NCI-H1048 (cell line): ENCODE measurements around the gene PGA4.
"Not testable (repeated sequence)": the region's sequence is repeated elsewhere in the genome, so short reads cannot be mapped to it uniquely, and the experiment has no call there.

ENCODE experiments used
- DNase-seq: peaks from one replicate; lab custom pipeline; 2025; lab: John Stamatoyannopoulos, UW

PGA4 gene

DNA sequence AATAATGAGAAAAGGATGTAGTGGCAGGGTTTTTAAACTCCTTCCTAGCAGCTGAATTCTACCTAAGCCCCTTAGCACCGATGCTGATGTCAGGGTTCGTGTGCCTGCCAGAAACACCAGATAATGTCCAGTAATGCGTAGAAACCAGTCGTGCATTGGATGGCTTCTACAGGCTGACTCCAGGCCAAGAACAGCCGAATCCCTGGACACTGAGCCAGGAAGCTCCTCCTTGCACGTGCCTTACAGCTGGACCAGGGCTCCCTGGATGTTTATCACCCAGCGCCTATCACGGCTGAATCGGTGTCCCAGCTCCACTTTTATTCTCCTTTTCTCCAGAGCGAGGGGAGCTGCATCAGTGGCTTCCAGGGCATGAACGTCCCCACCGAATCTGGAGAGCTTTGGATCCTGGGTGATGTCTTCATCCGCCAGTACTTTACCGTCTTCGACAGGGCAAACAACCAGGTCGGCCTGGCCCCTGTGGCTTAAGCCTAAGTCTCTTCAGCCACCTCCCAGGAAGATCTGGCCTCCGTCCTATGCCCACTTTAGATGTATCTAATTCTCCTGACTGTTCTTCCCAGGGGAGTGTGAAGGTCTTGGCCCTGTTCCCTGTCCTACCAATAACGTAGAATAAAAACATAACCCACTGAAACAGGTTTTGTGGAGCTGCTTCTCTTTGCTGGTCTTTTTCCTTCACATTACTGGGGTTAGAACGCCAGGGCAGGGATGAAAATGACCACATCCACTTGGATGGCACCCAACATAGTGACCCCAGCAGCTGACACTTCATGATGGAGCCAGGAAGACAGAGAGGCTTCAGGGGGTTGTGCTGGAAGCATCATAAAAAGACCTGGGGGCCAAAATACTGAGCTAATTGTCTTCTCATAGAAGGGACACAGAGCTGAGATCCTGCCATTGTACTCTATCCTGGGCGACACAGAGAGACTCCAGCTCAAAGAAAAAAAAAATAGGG is 28.9 kb downstream of the PGA4 start:
- not testable (repeated sequence) for DNase-seq

DNA sequence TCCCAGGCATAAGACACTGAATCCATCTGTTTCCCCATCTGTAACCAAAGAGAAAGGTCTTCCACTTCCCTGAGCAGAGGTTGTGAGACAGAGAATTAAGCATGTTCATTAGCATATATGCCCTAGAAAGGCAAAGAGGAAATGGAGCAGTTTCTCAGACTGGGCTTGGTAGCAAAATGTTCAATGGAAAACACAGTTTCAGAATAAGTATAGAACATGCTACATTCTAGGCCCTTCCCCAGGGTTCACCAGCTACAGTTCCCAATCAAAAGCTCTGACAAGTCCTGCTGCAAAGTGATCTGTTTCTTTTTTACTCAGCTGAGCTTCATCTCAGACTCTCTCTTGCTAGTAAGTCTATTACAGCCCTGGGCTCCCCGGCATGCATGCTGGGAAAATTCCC is 30.2 kb downstream of the PGA4 start:
- DNase-seq: not testable (repeated sequence)

- DNase-seq: no peak
Measured at GRCh38 chr11:61254403-61255025, 32.4 kb downstream of the PGA4 start.

- DNase-seq: no peak
Measured at GRCh38 chr11:61256710-61257482, 34.7 kb downstream of the PGA4 start.

DNA sequence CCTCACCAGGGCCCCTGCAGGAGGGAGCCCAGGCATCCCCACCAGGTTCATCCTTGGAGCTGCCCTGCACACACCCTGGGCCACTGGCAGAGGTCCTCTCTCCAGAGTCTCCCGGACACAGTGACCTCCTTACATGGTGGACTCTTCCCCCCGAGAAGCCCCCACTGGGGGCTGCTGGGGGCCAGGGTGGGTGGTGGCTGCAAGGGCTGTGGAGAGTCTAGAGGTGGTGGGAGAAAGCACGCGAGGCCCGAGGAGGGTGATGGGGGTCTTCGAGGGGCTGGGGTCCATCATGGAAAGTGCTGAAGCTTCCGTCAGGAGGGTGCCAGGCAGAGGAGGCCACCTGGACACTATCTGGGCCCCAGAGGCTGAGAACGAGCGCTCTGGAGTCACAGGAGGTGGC is 36.4 kb downstream of the PGA4 start:
- DNase-seq: no peak

GRCh38 chr11:61259363-61259762 is 37.2 kb downstream of the PGA4 start:
- DNase-seq: no peak

GRCh38 chr11:61264371-61264770 is 42.2 kb downstream of the PGA4 start:
- DNase-seq: no peak

GRCh38 chr11:61264795-61265194 is 42.6 kb downstream of the PGA4 start:
- DNase-seq: no peak

GRCh38 chr11:61265357-61265756 is 43.2 kb downstream of the PGA4 start:
- no peak for DNase-seq

- DNase-seq: no peak
Measured at GRCh38 chr11:61266602-61267001, 44.5 kb downstream of the PGA4 start.

DNA sequence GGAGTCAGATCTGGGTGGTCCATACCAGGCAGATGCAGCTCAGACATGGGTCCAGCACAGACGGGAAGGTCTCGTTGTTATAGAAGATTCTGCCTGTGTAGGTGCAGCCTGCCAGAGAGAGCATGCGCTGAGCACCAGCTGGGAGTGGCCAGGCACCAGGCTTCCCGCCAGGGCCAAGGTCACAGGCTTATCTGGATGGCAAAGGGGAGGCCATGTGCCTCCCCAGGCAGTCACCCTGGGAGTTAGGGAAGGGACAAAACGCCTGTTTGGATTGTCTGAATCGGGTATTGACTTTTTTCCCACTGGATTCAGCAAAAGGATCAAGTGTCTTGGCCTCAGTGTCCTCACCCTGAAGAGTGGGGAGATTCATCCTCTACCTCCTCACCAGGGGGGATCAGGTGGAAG is 45.3 kb downstream of the PGA4 start:
- no peak for DNase-seq

DNA sequence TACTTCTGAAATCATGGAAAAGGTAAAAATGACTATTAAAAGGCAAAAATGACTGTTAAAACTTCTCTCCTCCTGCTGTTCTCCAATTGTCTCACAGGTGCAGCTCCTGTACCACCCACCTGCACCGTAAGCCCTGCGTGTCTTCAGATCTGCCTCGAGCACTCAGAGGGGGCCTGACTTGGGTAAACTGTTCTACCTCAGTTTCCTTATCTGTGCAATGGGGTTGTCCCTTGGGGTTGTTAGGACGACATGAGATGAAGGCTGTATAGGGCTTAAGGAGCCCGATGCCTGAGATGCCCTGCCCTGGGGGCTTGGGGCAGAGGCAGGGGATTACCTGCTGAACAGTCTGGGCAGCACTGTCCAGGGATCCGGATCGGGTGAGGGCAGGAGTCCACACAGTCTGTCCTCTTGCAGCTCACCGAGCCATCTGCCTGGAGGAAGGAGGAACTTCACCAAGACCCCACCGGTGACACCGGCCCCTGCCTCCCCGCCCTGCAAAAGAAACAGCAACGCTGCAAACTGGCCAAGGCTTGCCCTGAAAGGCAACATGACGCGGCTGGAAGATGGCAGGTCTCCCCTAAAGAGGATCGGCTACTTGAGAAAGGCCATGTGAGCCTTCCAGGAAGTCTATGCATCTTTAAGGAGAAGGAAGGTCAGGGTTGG is 46.6 kb downstream of the PGA4 start:
- no peak for DNase-seq

- DNase-seq: no peak
Measured at GRCh38 chr11:61270354-61271076, 48.4 kb downstream of the PGA4 start.

GRCh38 chr11:61272731-61273130 is 50.6 kb downstream of the PGA4 start:
- DNase-seq: no peak

DNA sequence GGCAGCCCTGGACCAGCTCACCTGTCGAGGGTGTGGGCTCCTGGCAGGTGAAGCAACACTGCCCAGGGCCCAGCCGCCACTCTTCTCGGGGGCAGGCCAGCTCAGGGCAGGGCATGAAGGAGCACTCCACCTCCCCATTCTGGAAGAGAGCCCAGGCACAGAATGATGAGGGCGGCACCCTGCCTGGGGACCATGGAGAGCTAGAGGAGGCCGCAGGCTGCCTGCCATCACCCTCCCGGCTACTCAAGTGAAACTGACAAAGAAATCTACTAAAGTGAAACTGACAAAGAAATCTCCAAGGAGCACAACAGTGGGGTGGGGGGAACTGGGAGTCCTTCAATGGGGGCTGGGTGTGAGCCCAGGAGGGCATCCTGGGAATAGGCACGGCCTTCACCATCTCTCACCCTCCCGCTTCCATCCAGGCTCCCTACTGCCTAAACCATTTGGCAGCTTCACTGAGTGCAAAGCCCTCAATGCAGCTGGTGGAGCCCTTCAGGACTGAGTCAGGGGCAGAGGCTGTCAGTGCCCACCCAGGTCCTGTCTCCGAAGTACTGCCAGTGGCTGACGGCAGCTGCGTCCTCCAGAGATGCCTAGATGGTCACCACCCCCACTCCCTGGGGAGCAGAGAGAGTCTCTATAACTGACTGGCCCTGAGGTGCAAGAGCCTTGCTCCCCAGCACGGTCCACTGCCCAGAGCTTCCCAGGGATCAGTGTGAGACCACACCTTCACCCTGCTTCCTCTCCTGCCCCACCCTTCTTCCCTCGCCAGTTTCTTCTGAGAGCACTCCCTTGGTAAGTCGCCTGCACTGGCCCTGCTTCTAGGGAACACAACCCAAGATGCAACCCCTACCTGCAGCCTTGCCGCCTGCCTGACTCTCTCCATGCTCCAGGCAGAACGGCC is 51.3 kb downstream of the PGA4 start:
- no peak for DNase-seq

- DNase-seq: no peak
Measured at GRCh38 chr11:61274084-61274483, 51.9 kb downstream of the PGA4 start.

GRCh38 chr11:61275191-61275590 is 53.0 kb downstream of the PGA4 start:
- no peak for DNase-seq

DNA sequence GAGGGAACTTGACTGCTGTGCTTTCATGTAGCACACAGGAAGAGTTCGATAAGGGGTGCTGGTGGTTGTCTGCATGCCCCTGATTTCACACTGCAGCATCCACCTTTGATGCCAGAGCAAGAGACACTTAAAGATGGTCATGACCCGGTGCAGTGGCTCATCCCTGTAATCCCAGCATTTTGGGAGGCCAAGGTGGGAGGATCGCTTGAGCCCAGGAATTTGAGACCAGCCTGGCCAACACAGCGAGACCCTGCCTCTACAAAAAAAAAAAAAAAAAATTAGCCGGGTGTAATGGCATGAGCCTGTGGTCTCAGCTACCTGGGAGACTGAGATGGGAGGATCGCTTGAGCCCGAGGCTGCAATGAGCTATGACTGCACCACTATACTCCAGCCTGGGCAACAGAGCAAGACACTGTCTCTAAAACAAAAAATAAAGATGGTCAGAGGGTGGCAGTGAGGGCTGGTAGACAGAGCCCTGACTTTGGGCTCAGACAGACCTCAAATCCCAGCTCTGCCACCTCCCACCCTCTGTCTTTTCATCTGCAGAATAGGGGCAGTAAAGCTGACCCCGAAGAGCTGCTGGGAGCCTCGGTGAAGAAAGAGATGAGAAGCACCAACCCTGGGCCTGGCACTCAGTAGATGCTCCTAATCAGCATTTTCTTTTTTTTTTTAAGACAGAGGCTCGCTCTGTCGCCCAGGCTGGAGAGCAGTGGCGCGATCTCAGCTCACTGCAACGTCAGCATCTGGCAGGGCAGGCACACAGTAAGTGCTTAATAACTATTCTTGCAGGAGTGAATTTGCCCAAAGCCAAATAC is 55.2 kb downstream of the PGA4 start:
- DNase-seq: no peak

DNA sequence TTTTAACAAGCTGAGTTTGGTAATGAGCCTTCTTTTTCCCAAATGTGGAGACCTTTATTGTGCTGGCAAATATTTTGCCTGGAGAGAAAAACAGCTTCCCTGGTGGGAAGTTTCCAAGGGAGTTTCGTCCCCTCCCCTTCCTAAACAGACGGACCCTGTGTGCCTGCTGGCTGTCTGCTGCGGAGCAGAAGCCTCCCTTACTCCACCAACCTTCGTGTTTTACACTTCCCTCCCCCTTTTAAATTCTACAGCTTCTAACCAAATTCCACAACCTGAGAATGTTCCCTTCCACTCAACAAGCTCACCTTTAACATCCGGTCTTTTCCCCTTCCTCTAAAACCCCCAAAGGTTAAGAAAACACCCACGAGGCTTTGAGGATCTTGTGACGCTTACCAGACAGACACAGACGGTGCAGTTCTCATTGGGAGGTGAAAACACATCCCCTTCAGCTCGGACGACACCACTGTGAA is 55.9 kb downstream of the PGA4 start:
- no peak for DNase-seq
